Embryonic facial prominence (tissue), 1 donor: ENCODE data around the gene CMA1.
"Not testable (repeated sequence)": the region's sequence is repeated elsewhere in the genome, so short reads cannot be mapped to it uniquely, and the experiment has no call there.

Source experiments
- DNase-seq: peaks from one replicate; pipeline ENCODE4 v3.0.0-alpha.2; 2016; ENCODE audit errors: extremely low spot score

Gene CMA1, protein sequence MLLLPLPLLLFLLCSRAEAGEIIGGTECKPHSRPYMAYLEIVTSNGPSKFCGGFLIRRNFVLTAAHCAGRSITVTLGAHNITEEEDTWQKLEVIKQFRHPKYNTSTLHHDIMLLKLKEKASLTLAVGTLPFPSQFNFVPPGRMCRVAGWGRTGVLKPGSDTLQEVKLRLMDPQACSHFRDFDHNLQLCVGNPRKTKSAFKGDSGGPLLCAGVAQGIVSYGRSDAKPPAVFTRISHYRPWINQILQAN

DNA sequence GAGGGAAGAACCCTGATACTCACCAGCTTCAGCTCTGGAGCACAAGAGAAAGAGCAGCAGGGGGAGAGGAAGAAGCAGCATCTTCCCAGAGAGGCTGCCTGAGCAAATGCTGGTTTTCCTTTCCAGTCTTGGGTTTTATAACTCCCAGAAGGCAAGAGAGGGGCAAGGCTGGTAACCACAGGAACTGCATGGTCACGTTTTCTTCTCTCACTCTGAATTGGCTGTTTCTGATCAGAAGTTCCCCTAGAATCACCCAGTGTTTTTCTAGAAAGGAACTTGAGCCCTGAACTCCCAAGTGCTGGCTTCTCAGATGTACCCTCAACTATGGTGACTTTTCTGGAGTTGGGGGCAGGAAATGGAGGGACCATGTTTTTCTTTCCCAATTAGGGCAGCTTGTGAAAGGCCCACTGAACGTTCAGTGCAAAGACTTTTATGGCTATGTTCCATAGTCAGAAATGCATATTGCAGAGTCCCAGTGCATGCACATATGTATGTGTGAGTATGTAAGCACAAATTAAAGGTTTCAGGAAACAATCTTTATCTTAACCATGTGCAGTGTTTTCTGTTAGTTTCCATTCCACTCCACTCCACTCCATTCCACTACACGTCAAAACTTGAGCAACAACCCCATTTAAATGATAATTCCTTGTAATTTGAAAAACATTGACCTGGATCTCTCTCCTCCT, at the start of gene CMA1:
TSS of gene CMA1 (minus strand) at position 111 of the 686 bp plus-strand sequence. CDS start at position 81, 30 bp downstream.
- no peak for DNase-seq

DNA sequence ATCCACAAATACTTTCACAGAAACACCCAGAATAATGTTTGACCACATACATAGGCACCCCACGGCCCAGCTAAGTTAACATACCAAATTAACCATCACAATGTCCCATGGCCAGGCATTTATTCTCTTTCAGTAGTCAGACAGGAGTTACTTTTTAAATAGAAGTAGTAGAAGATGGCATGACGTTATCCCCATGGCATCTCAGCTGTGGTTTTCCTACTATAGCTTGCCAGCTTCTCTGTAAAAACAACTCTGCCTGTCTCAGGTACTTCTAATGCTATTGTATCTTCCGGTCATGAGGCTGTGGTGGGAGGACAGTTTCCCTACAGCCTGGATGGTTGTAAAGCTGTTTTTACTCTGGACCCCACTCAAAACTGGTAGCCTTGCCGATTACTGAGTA, 48.7 kb upstream of the CMA1 start:
- DNase-seq, result no peak

DNA sequence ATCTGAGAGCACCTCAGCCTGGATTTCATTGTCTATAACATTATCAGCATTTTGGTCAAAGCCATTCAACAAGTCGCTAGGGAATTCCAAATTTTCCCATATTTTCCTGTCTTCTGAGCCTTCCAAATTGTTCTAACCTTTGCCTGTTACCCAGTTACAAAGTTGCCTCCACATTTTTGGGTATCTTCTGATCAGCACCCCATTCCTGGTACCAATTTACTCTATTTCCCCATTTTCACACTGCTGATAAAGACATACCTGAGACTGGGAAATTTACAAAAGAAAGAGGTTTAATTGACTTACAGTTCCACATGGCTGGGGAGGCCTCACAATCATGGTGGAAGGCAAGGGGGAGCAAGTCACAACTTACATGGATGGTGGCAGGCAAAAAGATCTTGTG, 41.0 kb upstream of the CMA1 start:
- not testable (repeated sequence) for DNase-seq

DNA sequence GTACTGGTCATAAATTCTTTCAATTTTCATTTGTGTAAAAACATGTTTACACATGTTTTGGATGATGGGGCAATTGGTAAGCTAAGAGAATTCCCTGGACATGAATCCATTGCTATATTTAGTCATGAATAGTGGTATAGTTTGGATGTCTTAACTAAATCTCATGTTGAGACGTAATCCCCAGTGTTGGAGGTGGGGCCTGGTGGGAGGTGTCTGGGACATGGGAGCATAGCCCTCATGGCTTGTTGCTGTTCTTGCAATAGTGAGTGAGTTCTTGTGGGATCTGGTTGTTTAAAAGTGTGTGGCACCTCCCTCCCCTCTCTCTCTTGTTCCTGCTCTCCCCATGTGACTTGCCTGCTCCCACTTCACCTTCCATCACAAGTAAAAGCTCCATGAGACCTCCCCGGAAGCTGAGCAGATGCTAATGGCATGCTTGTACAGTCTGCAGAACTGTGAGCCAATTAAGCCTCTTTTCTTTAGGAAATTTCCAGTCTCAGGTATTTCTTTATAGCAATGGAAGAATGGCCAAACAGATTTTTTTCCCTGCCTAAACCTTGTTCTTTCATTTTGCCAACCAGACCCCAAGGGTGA, 34.4 kb upstream of the CMA1 start:
- no peak for DNase-seq

DNA sequence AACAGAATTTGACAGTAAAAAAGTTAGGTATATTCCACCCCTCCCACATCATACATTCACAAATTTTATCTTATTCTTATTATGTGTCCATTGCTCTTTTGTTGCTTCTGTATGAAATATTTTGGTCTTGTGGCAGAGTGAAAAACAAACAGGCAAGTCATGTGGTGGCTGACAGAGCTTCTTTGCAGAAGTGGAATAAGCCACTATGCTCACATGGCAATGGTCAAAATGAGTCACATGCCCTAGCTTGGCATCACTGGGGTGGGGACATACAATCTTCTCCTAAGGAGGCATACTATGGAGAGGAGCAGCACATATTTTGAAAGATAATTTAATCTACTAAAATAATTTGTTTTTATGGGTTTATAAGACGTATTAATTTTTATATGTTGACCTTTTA, 27.7 kb upstream of the CMA1 start:
- DNase-seq, result no peak

DNA sequence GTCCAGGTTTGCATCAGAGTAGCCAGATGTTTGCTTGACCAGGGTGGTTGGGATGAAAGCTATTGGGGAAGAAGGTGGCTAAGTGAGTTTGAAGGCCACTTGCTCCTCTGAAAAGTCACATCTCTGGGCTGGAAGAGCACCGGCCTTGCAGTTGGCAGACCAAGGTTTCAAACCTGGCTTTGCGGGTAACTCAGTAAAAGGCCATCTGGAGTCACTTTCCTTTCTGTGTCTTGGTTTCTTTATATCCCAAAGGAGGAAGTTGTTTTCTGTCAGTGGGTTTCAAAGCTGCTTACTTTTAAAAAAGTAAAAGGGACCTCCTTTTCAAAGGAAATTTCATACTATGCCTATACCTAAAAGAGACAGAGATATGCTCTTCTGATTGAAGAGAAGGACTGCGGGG, 26.2 kb upstream of the CMA1 start:
- DNase-seq, result no peak

DNA sequence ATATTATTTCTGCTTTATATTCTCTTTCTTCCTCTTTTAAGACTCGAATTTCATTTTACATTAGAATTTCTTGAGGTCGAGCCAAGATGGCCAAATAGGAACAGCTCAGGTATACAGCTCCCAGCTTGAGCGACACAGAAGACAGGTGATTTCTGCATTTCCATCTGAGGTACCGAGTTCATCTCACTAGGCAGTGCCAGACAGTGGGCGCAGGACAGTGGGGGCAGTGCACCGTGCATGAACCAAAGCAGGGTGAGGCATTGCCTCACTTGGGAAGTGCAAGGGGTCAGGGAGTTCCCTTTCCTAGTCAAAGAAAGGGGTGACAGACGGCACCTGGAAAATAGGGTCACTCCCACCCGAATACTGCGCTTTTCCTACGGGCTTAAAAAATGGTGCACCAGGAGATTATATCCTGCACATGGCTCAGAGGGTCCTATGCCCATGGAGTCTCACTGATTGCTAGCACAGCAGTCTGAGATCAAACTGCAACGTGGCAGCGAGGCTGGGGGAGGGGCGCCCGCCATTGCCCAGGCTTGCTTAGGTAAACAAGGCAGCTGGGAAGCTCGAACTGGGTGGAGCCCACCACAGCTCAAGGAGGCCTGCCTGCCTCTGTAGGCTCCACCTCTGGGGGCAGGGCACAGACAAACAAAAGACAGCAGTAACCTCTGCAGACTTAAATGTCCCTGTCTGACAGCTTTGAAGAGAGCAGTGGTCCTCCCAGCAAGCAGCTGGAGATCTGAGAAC, 18.0 kb upstream of the CMA1 start:
- not testable (repeated sequence) for DNase-seq

DNA sequence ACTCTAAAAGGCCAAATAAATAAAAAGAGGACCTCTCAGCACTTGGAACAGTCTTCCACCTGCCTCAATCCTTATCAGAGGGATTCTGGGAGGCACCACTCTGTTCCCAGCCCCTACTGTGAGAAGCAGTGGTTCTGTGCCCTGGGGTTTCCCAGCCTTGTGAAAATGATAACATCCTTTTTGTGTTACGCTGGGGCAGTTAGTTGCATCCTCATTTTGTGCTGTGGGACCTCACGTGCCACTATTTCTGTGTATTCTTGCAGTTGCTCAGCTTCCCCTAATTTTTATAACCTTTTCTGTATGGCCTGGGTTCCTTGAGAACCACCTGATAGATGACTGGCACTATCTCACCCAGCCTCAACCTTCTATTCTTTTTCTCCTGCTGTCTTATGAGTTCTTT, 10.8 kb upstream of the CMA1 start:
- DNase-seq, result no peak

DNA sequence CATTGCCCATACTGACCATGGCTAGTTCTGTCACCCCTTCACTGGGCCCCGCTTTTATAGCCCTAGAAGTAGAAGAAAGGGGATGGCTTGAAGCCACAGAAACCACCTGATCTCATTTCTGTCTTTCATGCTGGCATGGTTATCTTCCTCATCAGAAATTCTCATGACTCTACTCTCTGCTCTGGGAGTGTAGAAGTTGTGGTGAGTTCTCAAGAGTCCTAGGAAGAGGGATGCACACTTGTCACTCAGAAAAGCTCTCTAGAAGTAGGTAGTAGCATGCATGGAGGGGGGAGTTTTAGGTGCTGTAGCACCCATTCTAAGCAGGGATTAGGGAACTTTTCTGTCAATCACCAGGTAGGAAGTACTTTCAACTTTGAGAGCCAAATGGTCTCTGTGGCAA, 6.1 kb upstream of the CMA1 start:
- DNase-seq, result no peak

DNA sequence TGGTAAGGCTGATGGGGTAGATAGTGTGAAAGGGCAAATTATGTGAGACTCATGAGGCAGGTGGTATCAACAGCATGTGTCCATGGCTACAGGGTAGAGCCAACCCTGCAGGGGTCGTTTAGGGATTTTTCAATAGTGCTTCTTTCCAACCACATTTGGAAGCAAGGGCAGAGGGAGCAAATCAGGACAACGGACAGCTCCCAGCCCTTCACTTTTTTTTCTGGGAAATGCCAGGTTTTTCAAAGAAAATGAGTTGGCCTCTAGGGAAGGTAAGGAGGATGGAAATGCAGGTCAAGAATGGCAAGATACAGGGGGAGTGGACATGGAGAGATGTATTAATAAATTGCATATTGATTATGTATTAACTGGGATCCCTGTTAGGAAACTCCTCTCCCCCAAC, 4.9 kb upstream of the CMA1 start:
- DNase-seq, result no peak

DNA sequence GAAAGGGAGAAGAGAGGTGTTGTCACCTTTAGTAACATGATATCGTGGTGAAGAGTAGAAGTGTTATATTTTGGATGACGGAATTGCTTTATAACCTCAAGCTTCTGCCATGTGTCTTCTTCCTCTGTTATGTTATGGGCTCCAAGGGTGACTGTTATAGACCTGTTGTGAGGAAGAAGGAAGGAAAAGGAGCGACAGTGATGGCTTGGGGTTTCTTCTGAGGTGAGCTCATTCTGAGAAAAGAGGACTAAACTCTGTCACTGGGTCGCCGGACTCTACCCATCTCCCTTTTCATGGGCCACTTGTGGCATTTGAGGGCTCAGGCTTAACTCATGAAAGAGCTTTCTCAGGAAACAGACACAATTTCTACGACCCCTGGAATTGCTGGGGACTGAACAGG, 1.6 kb downstream of the CMA1 start:
- DNase-seq, result no peak

DNA sequence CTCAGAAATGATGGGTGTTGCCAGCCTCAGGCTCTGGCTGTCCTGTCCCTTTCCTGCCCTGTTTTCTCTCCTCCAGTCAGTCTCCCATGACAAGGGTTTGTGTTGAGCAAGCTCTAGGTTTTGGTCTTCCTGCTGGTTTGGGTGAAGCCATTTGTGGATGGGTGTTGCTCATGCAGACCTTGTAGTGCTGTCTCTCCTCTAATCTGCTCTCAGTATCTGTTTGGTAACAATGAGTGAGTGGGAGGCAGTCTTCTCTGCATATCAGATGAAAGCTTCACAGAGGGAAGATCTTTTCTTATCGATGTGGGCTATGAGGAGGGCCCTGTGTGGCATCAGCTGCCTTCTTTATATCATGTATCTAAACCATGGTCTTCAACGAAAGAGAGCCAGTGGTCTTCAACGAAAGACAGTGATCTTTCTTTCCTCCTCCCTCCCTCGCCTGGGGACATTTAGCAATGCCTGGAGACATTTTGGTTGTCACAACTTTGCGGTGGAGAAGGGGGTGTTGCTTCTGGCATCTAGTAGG, 3.6 kb downstream of the CMA1 start:
- no peak for DNase-seq

DNA sequence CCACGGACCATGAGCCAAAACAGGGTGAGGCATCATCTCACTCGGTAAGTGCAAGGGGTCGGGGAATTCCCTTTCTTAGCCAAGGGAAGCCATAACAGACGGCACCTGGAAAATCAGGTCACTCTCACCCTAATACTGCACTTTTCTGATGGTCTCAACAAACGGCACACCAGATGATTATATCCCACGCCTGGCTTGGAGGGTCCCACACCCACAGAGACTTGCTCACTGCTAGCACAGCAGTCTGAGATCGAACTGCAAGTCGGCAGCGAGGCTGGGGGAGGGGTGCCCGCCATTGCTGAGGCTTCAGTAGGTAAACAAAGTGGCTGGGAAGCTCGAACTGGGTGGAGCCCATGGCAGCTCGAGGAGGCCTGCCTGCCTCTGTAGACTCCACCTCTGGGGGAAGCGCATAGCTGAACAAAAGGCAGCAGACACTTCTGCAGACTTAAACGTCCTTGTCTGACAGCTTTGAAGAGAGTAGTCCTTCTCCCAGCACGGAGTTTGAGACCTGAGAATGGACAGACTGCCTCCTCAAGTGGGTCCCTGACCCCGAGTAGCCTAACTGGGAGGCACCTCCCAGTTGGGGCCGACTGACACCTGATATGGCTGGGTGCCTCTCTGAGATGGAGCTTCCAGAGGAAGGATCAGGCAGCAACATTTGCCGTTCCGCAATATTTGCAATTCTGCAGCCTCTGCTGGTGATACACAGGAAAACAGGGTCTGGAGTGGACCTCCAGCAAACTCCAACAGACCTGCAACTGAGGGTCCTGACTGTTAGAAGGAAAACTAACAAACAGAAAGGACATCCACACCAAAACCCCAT, 16.3 kb downstream of the CMA1 start:
- DNase-seq, result not testable (repeated sequence)

DNA sequence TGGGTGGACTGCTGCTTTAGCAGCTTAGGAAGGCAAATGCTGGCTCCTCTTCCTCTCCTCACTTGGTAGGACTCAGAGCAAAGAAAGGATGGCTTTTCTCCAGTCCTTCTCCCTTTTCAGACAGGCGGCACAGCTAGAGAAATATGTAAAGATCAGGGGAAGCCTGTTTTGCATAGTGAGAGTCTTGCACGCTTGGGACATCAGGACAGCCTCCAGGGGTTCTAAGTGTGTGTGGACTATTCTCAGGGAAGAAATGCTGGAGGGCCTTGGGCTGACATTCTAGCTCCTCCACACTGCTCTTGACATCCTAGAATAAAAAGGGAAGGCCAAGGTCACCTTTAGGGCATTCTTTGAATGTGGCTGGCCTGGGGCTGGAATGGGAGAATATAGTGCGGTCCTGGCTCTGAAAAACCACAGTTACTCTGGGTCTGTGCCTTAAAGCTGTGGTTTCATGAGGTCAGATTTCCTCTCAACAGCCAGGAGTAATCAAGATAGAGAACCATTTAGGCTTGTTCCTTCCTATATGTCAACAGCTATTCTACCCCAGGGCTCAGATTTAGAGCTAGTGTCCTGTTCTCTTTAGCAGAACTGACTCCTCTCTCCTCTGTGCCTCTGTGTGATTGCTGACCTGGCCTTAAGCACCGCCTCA, 24.3 kb downstream of the CMA1 start:
- no peak for DNase-seq

DNA sequence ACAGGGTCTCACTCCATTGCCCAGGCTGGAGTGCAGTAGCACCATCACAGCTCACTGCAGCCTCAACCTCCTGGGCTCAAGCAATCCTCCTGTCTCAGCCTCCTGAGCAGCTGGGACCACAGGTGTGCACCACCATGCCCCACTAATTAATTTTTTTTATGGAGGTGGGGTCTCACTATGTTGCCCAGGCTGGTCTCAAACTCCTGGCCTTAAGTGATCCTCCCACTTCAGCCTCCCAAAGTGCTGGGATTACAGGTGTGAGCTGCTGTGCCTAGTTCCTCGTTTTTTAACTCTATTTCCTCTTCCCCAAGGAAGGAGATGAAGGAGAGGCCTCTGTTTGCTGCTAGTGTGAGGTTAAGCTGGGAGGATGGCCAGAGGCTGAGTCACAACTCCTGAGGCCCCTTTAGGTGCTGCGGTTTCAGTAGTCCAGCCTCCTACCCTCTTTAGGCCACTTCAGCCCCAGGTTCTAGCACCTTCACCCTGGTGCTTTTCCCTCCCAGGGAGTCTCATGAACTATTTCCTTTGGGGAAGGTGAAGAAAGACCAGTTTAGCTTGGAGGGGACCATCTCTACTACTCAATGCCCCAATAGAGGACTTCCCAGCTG, 25.3 kb downstream of the CMA1 start:
- not testable (repeated sequence) for DNase-seq

DNA sequence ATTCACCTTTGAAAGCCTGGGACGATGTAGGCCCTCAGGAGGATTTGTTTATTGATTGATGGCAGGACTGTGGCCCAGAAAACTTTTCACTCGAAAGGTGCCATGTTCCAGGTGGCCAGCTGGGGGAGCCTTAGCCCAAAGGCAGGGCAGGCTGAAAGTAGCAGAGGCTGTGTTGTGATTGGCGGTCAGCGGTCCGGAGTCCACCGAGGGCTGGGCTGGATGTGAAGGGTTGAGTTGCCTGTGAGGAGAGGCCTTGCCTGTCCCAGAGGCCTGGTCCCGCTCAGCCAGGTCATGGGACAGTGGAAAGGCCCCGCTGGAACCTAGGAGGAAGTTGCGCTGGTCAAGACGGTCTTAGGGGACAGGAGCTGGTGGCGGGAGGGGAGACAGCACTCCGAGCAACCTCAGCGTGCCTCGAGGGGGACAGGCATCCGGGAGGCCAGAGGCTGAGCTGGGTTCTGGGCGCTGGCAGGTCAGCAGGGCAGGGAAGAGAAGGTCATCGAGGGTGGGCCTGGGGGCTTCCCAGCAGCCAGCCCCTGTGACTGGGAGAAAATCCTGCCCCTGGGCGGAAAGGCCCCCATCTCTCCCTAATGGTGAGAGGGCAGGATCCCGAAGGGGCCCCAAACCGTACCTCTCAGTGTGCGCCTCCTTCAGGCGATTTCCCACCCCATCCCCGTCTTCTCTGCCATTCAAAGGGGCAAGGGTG, 26.3 kb downstream of the CMA1 start:
- DNase-seq, result no peak

DNA sequence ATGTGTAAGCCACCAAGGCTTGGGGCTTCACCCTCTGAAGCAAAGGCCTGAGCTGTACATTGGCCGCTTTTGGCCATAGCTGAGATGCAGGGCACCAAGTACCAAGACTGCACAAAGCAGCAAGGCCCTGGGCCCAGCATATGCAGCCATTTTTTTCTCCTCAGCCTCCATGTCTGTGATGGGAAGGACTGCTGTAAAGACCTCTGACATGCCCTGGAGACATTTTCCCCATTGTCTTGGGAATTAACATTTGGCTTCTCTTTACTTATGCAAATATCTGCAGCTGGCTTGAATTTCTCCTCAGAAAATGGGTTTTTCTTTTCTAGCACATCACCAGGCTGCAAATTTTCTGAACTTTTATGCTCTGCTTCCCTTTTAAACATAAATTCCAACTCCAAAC, 28.1 kb downstream of the CMA1 start:
- not testable (repeated sequence) for DNase-seq

DNA sequence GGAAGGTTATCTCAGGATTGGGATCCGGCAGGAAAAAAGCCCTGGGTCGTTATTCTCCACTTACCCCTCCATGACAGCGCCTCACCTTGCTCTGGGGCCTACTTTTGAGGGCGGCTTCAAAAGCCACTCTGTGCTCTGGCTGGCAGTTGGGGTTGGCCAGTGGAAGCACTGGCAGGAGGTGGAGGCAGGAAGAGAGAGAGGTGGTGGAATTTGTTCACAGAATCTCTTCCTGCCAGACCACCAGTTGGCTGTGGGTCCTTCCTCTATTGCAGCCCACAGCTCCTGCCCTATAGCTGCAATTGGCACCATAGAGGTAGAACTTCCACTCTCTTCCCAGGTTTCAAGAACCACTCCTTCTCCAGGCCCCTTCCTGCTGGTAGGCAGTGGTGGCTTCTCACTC, 32.8 kb downstream of the CMA1 start:
- DNase-seq, result no peak

DNA sequence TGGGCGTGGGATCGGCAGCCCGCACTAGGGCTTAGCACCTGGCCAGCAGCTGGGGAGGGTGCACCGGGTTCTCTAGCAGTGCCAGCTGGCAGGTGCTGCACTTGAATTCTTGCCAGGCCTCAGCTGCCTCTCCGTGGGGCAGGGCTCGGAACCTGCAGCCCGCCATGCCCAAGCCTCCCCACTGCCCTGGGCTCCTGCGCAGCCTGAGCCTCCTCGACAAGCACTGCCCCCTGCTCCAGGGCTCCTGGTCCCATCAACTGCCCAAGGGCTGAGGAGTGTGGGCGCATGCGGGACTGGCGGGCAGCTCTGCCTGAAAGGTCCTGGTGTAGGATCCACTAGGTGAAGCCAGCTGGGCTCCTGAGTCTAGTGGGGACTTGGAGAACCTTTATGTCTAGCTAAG, 34.9 kb downstream of the CMA1 start:
- DNase-seq, result no peak

DNA sequence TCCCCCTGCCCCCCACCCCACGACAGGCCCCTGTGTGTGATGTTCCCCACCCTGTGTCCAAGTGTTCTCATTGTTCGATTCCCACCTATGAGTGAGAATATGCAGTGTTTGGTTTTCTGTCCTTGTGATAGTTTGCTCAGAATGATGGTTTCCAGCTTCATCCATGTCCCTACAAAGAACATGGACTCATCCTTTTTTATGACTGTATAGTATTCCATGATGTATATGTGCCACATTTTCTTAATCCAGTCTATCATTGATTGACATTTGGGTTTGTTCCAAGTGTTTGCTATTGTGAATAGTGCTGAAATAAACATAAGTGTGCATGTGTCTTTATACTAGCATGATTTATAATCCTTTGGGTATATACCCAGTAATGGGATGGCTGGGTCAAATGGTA, 37.6 kb downstream of the CMA1 start:
- DNase-seq, result not testable (repeated sequence)
